Bronchial epithelial cell (primary cell): ENCODE data around the gene ODR4. TPM values are rescaled to one million over a fixed set of nuclear protein-coding genes. Genes with fewer than 3 reads are reported as not detected.

ENCODE experiments used
- DNase-seq: peaks from one replicate; pipeline ENCODE4 v3.0.0-alpha.2; 2010; ENCODE audit warnings: low read depth
- FAIRE-seq: peaks from 2 replicates; lab custom pipeline; 2011; peaks lifted over from hg19 to GRCh38; lab: Jason Lieb, UNC
- H3K27me3 ChIP-seq: 2 replicates; pipeline ENCODE4 v1.5.1; 2011; ENCODE audit warnings: low read length; ENCODE audit not compliant: control insufficient read depth, insufficient read depth
- H3K36me3 ChIP-seq: 2 replicates; pipeline ENCODE4 v1.5.1; 2011; ENCODE audit warnings: low read length; ENCODE audit not compliant: control insufficient read depth, insufficient read depth
- H3K4me3 ChIP-seq: 2 replicates; pipeline ENCODE4 v1.5.1; 2011; ENCODE audit warnings: mild to moderate bottlenecking, low read depth, low read length, control low read depth
- CTCF ChIP-seq: IDR thresholded peaks from 2 replicates; pipeline ENCODE4 v1.5.1; 2011; ENCODE audit warnings: mild to moderate bottlenecking, moderate library complexity, low read length, control low read depth, inconsistent platforms; ENCODE audit not compliant: insufficient read depth, severe bottlenecking
- total RNA-seq: library from RNA; depleted of rRNA; stranded (reverse); fragments of >200 nt; gene quantifications from 2 replicates; pipeline ENCODE4 v1.2.1, GENCODE V29; 2014

ODR4 gene
- total RNA-seq, 1 donor from 2014 or later, result 21.9 TPM

DNA sequence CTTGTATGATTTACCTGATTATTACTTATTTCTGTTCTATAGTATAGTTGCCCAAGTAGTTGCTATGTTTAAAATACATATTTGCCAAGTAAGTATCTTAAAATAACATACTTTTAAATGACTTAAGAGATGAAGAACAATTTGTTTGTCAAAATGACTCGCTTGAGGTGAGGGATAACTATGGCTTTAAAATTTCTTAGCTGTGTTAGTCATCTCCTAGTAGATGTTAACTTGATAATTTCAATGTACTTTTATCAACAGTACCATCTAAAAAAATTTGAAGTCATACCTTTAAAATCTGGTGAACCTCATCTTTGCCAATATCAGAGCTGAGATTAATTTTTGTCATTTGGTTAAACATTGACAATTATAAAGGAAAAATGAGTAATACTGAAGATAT is 37.7 kb downstream of the ODR4 start:
- peak; percentile 7 for DNase-seq
- peaks cover 1% of the 10 kb centered on the region for H3K36me3 ChIP-seq

DNA sequence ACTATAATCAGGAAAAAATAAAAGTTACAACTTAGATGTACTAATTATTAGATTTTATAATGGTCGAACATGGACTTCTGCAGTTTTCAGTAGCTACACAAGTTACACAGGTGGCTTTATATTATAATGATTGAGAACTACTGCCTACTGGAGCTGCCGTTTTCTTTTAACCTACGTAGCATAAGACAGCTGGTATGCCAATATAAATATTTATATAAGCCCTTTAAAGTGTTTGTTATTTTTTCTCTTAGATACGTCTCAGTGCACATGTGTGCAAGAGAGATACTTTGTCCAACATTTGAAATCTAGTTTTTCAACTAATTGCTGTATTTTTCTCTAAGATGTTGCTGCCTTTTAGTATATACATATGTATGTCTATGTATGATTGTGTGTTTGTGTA is 42.9 kb downstream of the ODR4 start:
- FAIRE-seq (no peak), DNase-seq (no peak)
- no peak for TF ChIP-seq CTCF
- Histone ChIP-seq H3K27me3 (no peaks in the 10 kb centered on the region), H3K4me3 (no peak overlapping the region), H3K36me3 (peaks cover 2% of the 10 kb centered on the region)

More for the DNA sequence above, 37.7 kb downstream of the ODR4 start:
- no peak overlapping the region for H3K4me3 ChIP-seq
- no peak for FAIRE-seq
- no peak for TF ChIP-seq CTCF
- no peaks in the 10 kb centered on the region for H3K27me3 ChIP-seq

DNA sequence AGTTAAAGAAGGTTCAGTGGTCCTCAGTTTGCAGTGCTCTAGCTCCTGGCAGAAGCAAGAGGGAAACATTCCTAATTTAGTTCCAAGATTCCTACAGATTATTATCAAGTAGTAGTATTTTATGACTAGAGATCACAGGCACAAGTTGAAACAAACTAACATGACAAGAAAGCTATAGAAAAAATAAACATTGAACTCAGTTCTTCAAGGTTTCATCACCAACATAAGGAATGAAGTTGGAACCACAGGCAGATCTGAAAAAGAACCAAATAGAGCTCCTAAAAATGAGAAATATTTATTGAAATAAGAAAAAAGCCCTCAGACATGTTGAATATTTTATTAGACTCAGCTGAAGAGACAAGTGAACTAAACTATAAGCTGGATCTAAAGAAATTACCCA is 44.7 kb downstream of the ODR4 start:
- peaks cover 2% of the 10 kb centered on the region for H3K36me3 ChIP-seq
- TF ChIP-seq CTCF, result no peak
- DNase-seq (no peak), FAIRE-seq (no peak)
- H3K27me3 ChIP-seq, result no peaks in the 10 kb centered on the region
- no peak overlapping the region for H3K4me3 ChIP-seq

DNA sequence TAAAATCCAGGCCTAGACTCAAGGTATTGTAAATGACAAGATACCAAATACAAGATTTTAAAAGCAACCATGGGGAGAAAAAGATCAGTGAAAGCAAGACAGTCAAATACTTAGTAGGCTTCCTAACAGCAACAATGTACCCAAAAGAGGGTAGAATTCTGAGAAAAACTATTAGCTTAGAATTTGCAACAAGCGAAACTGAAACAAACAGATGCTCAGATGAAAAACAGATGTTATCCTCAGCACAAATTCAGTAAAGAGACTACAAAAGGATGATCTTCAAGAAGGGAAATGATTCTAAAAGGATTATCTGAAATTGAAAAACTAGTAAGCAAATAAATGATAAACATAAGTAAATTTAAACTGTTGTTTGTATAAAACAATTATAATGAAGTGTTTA is 45.3 kb downstream of the ODR4 start:
- H3K36me3 ChIP-seq, result peaks cover 2% of the 10 kb centered on the region
- FAIRE-seq, result no peak
- DNase-seq, result no peak
- no peak for TF ChIP-seq CTCF
- H3K4me3 ChIP-seq, result no peak overlapping the region
- no peaks in the 10 kb centered on the region for H3K27me3 ChIP-seq

- Histone ChIP-seq H3K4me3 (no peak overlapping the region), H3K36me3 (peaks cover 2% of the 10 kb centered on the region), H3K27me3 (no peaks in the 10 kb centered on the region)
- FAIRE-seq (no peak), DNase-seq (no peak)
- no peak for TF ChIP-seq CTCF
Measured at GRCh38 chr1:186421446-186421845, 45.8 kb downstream of the ODR4 start.

- FAIRE-seq (no peak), DNase-seq (no peak)
- Histone ChIP-seq H3K27me3 (no peaks in the 10 kb centered on the region), H3K4me3 (no peak overlapping the region), H3K36me3 (no peaks in the 10 kb centered on the region)
- TF ChIP-seq CTCF, result no peak
Measured at GRCh38 chr1:186424539-186424938, 48.9 kb downstream of the ODR4 start.
